HG02759 (cell line): ENCODE data around the gene WASL.
"Not testable (repeated sequence)": the region's sequence is repeated elsewhere in the genome, so short reads cannot be mapped to it uniquely, and the experiment has no call there.

Experiments used
- ATAC-seq: cut with Tn5 transposase; IDR thresholded peaks from one replicate; pipeline ENCODE4 v1.9.1; 2021; ENCODE audit warnings: mild to moderate bottlenecking, moderate library complexity; ENCODE audit not compliant: unreplicated experiment

WASL gene

DNA sequence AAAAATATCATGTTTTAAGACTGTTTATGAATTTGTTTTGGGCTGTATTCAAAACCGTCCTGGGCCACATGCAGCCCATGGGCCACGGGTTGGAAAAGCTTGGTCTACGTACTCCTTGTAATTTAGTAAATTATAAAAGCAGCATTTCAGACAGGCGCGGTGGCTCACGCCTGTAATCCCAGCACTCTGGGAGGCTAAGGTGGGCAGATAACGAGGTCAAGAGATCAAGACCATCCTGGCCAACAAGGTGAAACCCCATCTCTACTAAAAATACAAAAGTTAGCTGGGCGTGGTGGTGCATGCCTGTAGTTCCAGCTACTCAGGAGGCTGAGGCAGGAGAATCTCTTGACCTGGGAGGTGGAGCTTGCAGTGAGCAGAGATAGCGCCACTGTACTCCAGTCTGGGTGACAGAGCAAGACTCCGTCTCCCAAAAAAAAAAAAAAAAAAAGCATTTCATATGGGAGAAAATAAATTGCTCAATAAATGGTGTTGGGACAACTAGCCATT lies 11.6 kb downstream of the WASL start:
- ATAC-seq, result not testable (repeated sequence)

DNA sequence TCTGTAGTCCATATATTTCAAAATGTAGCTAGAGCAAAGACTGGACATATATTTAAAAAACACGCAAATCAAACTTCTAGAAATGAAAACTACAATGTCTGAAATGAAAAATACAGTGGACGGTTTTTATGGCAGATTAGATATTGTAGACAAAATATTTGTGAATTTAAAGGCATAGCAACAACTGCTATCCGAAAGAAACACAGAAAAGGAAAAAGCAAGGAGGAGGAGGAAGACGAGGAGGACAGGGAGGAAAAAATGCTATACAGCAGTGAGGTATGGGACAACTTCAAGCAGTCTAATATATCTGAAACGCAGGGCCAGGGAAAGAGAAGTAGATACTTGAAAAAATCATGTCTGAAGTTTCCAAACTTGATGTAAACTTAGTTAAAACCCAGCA lies 13.3 kb downstream of the WASL start:
- ATAC-seq, result no peak

DNA sequence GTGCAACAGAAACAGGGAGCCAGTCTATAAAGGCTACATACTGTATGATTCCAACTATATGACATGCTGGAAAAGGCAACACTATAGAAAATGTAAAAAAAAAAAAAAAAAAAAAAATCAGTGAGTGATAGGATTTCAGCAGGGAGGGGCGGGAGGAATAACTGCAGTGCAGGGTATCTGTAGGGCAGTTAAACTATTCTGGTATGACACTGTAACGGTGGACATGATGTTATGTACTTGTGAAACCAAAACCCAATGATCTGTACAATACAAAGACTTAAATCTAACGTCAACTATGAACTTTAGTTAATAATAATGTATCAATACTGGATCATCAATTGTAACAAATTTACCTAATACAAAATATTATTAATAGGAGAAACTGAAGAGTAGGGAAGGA lies 14.3 kb downstream of the WASL start:
- ATAC-seq, result no peak

DNA sequence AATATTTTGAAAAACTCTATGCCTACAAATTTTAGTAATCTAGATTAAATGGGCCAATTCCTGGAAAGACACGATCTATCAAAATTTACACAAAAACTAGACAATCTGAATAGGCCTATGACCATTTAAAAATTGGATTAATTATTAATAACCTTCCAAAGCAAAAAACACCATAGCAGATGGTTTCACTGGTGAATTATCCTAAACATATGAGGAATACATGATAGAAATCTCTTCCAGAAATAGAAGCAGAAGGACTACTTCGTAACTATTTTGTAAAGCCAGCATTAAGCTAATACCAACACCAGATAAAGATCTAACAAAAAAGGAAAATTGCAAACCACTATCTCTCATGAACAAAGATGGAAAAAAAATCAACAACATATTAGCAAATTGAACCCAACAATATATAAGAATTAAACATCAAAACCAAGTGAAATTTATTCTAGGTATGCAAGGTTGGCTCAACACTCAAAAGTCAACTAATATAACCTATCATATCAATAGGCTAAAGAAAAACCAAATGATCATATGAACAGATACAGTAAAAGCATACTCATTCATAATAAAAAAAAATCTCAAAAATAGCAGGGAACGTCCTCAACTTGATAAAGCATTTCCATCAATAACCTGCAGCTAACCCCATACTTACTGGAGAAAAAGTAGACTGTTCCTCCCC lies 16.3 kb downstream of the WASL start:
- ATAC-seq, result no peak

DNA sequence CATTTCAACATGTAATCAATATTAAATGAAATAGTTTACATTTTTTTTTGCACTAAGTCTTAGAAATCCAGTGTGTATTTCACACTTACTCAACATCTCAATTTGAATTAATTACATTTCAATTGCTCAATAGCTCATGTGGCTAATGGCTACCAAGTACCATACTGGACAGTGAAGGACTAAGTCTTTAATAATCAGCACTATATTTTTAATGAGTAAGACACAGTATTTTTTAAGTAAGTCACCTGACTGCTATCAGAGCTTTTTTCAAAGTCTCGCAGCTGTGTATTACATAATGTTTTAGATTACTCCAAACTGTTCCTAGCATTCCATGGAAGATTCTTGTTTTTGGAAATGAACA lies 19.6 kb downstream of the WASL start:
- ATAC-seq, result no peak

DNA sequence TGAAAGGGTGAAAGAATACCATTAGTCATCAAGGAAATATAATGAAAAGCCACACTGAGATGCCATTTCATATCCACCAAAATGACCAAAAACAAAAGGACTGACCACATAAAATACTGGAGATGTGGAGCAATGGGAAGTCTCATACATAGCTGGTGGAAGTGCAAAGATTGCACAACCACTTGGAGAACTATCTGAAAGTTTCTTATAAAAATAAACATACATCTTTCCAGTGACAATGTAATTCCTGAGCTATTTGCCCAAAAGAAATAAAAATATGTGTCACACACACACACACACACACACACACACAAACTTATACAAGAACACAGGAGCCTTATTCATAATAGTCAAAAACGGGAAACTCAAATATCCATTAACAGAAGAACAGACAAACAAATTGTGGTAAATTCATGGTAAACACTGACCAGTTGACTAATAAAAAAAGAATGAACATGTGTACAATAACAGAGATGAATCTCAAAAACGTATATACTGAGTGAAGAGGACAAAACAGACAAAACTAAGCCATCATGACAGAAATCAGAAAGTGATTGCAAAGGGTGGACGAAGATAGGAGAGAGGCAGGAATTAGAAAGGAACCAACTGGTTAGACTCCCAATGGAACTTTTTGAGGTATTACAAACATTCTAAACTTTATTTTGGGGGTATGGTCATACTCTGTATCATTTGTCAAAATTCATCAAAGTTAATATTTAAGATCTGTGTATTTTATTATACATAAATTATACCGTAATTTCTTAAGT lies 21.5 kb downstream of the WASL start:
- ATAC-seq, result no peak

DNA sequence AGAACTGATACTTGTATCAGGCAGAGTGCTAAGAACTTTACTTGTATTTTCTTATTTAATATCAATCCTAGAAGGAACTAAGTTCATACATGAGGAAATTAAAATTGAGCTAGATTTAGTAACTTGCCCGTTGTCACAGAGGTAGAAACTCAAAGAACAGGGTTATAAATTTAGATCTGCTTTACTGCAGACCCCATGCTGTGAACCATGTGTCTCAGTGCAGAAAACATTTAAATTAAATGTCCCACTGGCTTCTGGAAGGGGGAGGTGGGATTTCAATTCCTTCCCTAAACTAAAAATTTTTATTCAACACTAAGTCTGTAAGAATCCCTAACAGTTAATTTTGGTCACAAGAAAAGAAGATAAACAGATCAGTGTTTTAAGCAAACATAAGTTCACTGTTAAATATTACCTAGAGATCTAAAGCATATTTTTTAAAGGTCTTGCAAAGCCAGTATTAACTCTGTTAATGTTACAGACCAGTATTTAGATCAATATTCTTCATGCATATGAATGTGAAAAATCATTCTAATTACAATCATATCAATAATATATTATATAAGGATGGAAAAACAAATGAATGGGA lies 23.1 kb downstream of the WASL start:
- no peak for ATAC-seq

DNA sequence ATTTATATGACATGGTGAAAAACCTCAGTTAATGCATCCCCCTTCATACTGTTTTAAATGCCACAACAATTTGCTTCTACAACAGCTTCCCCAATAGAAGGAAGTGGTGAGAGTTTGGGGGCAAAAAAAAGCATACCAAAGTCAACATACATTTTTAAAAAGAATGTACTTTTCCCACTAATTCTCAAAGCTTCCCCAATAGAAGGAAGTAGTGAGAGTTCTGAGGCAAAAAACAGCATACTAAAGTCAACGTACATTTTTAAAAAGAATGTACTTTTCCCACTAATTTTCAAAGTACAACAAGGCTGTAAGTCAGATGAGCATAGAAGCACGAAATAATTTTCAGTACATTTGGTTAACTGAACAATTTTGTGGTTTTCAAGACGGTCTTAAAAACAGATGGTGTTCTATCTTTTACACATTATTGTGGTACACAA lies 24.0 kb downstream of the WASL start:
- no peak for ATAC-seq

DNA sequence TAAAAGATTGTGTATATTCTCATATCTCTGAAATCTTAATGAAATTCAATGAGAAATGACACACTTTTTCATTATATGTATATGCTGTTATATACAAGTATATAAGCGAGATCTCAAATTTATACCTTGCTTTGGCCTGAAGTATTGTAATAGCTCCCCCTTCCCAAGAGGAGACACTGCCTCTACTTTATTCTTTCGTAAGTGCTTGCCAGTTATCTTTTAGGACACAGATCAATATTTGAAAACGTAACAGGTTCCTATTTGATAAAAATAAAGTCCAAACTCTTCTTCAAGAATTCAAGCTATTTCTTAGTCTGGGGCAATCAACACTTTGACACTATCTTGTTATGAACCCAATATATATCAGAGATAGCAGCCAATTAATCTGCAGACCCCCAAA lies 24.9 kb downstream of the WASL start:
- ATAC-seq, result no peak

DNA sequence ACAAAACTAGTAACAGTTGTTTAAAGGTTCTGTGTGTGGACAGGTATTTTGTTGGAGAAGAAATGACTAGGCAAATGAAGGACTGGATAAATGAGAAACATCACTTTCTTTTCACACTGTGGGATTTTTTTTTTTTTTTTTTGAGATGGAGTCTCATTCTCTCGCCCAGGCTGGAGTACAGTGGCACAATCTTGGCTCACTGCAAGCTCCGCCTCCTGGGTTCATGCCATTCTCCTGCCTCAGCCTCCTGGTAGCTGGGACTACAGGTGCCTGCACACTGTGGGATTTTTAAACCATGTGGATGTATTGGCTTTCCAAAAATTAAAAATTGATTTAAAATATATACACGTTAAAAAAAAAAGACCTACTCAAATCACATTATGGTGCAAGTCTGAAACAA lies 28.3 kb downstream of the WASL start:
- ATAC-seq, result not testable (repeated sequence)

DNA sequence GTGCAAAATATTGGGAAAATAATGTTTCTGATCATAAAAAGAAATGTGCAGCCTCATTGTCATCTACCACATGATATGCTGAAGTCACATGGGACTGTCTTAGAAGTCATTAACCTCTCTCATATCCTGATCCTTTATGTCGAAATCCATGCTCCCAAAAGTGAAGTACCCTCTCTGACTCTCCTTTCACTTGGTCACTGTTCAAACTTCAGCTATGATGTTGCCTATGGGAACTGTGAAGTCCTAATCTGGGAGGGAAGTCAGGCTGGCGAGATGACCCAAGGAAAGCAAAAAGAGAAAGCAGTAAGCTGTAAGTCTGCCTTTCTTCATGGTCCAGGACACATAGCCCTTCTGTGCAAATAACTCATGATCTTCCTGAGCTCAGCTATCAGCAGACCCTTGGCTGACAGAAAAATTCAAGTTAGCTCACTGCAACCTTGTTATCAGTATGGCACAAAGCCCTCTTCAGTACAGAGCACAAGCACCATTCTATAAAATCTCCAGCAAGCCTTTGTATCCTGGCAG lies 29.5 kb downstream of the WASL start:
- ATAC-seq, result no peak

DNA sequence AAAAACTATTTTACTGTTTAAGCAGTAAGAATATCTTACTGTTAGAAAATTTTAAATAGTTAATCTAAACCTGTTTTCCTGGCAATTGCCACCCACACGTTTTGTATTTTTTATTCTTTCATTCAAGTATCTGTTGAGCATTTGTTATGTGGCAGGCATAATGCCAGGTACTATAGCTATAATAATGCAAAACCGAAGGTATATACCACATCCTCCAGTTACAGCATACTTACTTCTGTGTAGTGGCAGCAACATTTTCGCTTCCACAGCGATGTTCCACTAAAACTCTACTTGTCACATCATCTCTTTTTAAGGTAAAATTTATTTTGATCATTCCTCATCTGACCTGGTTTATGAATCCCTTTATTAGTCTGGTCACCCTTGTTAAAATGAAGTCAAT lies 30.0 kb downstream of the WASL start:
- no peak for ATAC-seq

DNA sequence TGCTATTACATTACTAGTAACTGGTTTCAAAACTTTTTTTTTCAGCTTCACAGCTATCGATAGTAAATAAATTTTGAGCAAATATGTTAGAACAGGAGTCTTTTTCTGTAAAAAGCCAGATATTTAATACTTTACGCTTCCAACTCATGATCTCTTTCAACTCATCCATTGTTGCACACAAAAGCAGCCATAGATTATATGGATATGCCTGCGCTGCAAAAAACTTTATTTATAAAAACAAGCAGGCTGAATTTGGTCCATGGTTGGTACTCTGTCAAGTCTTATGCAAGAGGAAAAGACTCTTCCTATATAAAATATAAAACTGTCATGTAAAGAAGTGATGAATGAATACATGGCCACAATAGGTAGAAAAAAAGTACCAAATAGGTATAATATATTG lies 31.1 kb downstream of the WASL start:
- no peak for ATAC-seq

DNA sequence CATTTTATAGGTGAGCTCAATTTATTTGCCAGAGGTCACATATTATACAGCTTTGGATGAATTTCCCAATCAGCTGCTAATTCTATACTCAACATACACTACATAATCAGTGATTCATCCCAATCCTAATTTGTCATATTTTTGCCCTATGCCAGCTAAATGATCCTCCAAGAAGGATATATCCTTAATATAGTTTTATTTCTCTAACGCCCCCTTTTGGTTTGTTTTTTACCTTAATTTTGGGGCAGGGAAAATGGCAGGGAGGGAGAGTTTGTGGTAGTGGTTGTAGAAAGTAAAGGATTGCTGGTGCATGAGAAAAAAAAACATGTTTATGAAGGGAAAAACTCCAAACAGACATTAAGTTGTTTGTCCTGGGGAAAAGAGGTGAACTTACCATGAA lies 31.9 kb downstream of the WASL start:
- ATAC-seq, result no peak

DNA sequence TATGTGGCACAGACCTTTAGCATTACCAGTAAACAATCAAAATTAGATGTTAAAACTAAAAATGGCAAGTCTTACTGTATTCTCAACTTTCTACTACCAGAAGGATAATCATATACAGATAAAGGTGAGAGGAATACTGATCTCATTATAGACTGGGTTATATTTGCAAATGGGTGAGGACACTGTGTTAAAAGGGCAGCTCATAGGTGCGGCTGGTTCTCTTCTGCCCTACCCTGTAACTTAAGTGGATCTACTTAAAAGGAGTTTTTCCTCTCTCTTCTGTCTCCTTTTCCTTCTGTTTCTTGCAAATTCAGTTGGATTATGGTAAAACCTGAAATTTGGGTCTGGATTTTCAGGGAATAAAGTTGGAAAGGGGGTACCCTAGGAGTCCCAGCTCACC lies 33.0 kb downstream of the WASL start:
- ATAC-seq, result no peak

DNA sequence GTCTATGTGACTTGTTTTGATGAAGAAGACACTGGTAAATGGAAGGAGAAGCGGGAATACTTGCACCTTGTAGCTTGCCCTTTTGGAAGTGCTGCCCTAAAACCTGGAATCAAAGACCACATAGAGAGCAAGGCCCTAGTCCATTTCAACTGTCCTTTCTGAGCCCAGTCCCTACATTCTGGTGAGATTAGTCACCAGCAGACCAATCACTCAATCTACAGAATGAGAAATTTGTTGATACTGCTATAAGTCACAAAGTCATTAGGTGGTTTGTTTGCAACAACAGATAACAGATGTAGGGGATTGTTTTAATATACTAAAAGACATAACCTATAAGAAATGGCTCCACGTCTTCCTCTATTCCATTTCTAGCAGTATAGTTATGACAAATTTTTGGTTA lies 33.6 kb downstream of the WASL start:
- no peak for ATAC-seq

DNA sequence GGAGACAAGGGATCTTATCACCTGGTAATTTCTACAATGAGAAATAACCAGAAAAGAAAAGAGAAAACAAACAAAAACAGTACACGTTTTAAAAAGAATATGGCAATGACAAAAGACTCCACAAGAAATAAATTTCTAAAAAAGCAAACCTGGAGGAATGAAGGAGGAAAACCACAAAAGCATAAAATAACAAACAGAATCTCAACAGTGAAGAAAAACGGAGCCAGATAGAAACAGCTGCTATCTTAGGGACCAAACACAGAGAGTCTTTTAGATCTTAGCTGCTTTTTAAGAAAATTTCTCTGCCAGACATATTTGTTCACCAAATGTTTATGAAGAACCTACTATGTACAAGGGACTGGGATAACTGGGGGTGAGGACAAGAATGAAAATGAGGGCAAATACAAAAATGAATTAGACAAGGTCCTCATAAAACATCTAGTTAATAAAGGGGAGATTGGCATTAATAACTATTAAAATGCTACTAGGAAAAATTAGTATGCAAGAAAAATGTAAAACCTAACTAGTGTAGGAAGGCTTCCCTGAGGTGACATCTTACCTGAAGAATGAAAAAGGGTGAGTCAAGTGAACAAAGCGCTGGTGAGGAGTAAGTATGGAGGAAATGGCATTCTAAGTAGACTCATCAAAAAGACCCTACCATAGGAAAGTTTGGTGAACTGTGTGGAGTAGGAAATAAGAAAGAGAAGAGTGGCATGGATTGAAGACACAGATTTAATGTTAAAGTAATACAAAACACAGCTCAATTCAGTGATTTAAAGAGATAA lies 34.3 kb downstream of the WASL start:
- no peak for ATAC-seq

DNA sequence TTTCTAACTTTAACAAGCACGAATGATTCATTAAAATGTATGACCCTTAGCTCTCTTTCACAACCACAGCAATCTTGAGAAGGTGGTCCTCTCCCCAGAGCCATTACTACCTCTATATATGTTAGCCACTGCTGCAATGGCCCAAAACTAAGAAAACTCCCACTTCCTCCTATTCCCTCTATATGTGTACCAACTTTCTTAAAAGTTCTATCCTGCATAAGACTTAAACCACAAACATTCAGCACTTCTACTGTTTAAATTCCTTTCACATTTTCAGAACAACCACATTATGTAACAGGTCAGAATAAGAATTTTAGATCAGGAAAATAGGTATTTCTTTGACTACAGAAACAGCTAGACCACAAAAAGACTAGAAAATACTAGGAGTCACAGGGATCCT lies 36.2 kb downstream of the WASL start:
- ATAC-seq, result no peak

DNA sequence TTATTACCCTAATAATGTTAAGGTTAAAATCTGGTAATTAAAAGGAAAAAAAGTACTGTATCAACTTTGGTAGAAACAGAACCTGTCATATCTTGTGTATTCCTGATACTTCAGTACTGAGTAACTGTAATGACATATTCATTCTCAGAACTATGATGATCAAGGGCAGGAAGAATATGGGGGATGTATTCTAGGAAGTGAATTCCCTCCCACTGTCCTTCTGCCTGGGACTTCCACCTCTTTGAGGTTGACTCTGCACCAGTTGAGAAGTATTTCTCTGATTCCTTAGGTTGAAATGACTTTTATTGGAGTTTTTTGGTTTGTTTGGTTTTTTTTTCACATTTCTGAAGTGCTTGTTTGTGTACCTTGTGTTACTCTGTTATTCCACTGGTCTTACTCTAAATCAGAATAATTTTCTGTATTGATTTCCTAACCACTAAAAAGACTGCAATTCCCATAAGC lies 36.9 kb downstream of the WASL start:
- ATAC-seq, result no peak

DNA sequence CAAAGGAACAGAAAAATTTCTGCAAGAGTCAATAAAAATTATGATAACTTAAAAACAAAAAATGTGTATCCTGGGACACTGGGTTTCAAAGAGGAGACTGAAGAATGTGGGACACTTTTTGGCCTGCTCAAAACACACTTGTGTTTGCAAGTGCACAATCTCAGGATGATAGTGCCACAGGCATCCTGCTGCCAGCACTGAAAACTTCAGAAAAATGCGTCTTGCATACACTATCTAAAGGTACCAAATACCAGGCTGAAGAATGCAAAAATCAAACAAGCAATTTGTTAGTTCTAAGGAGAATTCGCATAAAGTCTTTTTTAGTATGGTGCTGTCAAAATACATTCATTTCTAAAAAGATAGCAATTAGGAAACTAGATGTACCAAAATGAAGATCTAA lies 38.1 kb downstream of the WASL start:
- ATAC-seq, result no peak

DNA sequence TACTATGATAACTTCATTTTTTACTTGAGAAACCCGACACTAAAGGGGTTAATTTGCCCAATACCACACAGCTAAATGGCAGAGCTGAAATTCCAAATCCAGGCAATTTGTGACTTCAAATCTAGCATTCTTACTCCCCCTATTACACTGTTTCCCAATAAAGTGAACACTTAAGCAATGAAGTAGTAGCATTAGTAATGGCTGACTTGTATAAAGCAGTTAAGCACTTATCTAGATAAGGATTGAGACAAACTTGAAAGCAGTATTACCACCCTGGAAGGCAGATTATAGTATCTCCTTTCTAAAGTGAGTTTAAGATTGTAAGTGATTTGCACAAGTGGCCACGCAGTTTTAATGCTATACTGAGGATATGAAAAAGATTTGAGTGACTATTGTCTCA lies 39.3 kb downstream of the WASL start:
- ATAC-seq, result no peak
